NCI-H748 (cell line): ENCODE data around the gene EVC.

Experiments
- DNase-seq: peaks from one replicate; lab custom pipeline; 2025; ENCODE audit not compliant: unreplicated experiment; lab: John Stamatoyannopoulos, UW

The EVC gene

DNA sequence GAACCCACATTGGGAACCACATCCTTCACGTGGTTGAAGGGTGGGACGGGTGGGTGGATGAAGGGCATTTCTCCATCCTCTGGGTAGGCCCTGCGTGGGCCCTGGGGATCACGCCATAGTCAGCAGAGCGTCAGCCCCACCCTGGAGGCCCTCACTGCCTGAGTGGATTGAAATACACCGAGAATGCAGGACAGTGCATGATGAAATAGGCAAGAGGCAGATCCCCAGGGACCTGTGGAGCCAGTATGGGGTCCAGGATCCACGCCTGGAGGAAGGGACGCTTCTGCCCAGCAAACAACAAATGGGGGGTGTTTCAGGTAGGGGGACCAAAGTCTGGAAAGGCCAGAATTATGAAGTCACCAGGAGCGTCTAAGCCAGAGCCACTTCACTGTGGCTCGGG, 19.4 kb downstream of the EVC start:
- DNase-seq, result no peak

DNA sequence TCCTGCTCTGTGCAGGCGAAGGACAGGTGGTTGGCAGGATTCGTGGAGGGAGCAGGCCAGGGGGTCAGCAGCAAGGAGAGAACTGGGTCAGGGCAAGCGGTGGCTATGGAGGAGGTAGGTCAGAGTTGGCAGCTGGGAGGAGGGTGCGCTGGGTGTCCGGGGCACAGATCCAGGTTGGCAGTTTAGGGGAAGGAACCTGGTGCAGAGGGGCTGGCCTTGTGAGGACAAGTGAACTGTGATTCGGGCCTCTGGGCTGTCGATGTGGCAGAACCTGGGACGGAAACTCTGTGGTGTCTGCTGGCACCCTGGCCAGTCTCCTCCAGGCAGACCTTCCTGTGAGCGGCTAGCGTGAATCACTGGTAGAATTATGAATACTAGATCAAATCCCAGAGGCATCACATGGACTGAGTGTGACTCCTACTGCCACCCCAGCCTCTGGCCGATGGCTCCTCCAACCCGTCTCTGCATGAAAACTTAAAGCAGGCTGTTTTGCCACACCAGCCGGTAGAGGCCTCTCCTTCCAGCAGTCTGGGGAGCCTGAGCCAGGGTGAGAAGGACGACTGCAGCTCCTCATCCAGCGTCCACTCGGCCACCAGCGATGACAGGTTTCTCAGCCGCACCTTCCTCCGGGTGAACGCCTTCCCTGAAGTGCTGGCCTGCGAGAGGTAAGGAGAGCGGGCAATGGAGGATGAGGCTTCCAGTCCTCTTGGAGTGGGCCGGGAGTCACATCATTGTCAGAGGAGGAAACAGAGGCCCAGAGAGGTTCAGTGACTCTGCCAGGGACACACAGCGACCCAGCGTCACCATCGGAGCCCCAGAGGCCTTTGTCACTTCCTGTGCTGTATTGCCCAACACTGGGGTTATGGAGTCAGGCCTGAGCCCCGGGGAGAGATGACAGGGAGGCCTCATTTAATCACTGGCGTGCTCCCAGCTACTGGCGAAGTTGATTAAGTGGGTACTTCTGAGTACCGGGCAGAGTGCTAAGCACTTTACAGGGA, 20.3 kb downstream of the EVC start:
- DNase-seq, result no peak

DNA sequence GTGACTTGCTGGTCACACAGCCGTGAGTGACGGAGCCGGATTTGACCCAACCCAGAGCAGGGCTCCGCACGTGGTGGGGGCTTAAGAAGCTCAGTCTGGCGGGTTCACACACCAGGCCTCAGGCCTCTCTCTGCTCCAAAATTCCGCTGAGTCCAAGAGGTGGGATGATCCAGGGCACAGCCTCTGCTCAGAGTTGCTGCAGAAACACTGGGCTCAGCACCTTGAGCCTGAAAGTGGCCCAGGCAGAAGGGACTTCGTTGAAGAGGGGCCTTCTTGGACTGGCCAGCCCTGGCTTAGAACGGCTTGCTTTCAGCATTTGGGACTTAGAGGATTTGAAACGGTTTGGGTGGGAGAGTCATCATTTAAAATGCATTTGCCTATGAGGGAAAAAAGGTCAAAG, 21.2 kb downstream of the EVC start:
- DNase-seq, result no peak

DNA sequence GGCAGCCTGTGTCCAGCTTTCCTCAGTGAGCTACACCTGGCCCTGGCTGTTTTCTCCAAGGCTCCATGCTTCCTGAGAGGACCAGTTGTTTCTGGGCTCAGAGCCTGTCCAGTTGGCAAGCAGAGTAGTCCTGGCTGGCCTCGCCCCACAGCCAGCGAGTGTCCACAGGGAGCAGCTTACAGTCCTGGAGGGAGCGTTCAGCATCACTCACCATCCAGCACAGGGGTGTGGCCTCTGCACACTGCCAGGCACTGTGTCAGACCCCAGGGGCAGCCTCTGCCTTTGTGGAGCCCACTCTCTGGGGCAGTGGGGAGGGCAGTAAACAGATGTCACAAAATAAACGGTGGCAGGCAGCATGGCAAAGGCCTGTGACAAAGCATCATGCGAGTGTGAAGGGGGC, 23.9 kb downstream of the EVC start:
- no peak for DNase-seq

DNA sequence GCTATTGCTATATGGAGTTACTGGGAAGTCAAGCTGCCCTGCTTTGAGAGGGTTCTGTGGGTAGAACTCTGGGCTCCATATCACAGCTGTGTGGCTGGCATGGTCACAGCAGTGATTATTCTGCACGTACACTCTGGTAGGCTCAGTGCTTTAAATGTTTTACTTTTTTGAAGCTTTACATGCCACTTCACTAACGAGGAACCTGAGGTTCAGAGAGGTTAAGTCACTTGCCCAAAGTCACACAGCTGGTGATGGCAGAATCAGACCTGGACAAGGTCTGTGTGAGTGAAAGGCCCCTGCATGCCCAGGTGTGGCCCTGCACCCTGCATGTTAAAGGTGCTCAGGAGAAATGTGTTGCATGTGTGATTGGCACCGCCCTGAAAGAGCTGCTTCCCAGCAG, 24.5 kb downstream of the EVC start:
- no peak for DNase-seq

DNA sequence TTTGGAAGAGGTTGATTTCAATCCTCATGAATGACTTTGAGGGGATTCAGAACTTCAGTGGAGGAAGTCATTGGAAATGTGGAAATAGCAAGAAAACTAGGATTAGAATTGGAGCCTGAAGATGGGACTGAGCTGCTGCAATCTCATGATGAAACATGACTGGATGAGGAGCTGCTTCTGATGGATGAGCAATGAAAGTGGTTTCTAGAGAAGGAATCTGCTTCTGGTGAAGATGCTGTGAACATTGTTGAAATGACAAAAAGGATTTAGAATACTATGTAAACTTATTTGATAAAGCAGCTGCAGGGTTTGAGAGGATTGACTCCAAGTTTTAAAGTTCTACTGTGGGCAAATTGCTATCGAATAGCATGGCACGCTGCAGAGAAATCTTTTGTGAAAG, 27.1 kb downstream of the EVC start:
- DNase-seq, result no peak

DNA sequence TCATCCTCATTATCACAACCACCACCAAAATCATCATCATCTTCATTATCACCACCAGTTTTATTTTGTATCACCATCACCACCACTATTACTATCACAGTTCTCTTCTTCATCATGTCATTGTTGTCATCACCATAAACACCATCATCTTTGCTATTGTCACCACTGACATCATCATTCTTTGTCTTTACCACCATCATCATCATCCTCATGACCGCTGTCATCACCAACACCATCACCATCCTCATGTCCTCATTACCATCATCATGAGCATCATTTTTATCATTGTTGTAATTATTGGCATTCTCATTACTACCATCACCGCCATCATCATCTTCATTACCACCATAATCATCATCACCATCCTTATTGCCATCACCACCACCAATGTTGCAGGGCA, 31.4 kb downstream of the EVC start:
- no peak for DNase-seq

DNA sequence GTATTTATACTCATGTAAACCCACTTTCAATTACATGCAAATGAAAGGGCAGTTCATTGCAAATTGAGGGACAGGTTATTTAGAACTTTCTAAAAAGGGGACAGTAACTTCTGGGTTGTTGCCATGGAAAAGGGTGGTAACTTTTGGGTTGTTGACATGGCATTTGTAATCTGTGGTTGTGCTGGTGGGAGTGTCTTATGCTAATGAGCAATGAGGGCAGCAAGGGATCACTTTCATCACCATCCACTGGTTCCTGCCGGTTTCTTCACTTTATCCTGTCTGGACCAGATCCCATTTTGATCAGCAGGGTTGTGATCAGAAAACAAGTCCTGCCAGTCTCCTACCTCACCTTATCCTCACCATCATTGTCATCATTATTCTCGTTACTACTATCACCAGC, 32.0 kb downstream of the EVC start:
- DNase-seq, result no peak

DNA sequence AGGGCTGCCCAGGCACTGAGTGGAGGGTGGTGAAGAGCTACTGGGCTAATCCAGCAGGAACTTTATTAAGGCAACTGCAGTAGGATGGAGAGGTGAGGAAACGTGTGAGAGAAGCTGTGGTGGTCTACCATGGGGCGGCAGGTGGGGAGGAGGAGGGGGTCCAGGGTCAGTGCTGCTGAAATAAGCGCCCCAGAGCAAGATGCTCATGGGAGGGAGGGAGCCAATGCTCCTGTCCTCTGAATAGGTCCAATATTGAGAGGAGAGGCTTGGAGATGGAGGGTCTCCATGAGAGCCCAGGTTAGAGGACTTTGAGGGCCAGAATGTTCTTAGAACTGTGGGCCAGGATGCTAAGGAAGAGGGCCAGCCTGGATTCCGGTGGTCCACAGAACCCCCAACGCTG, 35.2 kb downstream of the EVC start:
- no peak for DNase-seq

DNA sequence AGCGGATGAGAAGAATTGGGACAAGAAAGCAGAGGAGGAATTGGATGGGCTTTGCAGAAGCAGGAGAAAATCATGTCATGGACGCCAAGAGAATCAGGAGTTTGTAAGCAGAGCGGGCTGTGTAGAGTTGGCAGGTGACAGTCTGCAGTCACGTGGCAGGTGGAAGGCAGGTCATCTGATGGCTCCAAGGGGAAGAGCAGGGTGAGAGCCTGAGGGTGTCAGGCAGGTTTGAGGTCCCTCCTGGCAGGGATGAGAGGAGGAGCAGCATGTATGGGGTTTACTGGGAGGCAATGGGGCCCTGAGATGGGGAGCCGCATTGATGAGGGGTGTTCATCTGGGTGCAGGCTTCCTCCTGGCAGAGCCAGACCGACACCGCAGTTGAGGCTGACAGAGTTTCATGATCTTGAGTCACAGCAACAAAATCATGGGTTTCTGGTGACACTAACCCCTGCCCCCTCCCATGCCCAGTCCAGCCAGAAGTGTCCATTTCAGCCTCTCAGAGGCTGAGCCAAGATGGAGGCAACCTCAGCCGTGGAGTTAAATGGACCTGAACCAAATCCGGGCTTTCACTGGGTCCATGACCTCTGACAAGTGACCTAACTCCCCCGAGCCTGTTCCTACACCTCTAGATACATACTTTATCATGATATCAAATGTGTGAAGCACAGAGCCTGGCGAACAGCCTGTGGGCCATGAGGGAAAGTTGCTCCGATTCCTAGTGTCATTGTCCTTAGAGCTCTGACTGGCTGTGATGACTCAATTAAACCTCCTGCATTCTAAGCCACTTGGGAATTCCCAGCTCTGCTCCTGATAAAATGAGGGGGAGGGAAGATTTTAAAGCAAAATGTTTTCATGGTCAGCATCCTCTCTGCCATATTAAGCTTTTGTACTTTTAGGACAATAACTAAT, 36.1 kb downstream of the EVC start:
- no peak for DNase-seq

DNA sequence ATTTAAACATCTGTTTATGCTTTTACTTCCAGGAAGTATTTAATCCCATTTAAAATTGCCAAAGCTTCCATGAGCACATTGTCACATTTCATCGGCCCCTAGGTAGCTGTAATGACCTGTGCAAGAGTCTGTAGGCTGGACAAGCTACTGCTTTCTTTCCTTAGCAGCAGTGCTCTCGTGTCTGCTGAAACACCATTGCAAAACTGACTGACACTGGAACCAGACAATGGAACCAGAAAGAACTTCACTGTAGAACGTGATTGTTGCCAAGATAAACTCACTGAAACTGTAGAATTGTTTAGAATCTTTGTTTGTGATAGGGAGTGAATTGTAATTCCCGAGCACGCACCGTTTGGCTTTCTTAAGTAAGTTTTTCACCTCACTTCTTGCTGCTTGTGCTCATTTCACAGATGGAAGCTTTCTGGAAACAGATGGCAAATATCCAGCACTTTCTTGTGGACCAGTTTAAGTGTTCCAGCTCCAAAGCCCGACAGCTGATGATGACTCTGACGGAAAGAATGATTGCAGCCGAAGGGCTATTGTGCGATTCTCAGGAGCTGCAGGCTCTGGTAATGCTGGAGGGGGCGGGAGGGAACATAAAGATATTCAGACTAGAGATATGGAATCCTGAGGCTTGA, 36.9 kb downstream of the EVC start:
- no peak for DNase-seq

DNA sequence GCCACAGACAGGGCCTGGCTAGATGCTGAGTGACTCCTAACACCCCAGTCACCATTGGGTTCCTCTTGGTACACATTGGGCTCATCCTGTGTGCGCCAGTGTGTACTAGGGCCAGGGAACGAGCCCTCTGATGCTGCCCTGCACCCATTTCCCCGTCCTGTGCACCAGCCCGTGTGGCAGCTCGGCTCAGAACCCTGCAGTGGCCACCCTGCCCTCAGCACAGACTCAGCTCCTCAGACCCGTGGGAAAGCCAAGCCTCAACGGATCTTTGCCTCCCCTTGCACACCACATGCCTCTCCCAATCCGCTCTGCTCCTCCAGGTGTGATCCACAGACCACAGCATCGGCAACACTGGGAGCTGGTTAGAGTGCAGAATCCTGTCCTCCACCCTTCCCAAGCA, 38.6 kb downstream of the EVC start:
- DNase-seq, result no peak

DNA sequence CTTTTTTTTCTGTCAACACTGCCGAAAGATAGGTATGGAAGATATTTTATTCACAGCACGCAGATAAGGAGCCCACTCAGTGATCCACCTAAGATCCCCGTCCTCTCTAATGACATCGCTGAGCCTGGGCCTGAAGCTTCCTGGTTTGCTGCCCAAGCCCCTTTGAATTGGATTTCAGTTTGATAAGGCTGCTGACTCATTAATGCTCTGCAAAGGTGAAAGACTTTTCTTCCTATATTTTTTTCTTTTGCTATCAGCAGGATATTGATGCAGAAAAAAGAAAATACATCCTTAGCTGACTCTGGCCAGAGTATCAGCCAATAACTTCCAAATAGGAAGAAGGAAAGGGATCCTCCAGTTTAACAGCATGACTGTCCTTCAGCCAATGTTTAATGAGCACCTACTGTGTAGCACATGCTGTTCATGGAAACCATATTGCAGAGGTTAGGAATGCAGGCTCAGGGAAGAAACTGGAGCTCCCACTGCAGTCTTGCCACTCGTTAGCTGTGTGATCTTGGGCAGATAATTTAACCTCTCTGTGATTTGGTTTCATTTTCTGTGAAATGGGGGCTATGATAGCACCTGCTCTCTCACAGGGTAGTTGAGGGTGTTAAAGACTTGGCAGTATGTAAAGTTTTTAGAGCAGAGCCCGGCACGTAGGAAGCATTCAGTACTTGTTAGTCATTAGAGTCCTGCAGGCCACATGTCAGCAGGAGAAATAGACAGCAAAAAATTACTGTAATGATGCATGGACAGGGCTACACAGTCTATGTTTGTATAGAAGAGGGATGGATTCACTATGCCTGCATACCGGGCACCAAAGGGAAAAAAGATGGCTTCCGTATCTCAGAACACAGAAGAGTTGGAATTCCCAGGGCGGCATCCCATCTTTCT, 39.3 kb downstream of the EVC start:
- no peak for DNase-seq

DNA sequence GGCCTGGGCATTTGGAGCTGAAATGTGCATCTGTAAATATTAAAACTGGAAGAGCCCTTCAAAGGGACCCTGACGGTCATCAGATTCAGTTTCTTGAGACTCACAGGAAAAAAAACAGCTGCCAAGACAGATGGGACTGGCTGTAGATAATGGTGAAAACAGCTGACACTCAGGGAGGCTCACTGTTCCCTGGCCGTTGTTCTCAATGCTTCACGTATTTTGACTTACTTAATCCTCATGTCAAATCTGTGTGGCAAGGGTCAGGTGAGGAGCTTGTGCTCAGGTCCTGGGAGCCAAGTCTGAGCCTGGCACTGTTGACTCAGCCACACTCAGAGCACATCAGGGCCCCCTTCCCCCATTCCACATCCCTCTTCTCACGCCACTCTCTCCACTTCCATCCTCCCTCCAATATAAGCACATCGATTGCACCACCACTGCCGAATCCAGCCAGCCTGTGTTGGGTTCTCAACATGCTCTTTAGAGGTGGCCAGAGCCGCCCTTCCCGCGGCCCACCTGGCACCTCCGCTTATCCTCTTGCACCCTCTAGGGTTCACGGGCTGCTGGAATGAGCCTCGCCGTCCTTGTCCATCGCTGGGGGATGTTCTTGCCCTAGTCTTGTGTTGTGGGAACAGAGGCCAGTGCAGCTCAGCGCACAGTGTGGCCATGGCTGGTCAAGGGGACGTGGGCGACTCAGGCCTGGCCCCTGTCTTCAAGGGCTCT, 40.1 kb downstream of the EVC start:
- DNase-seq, result no peak

DNA sequence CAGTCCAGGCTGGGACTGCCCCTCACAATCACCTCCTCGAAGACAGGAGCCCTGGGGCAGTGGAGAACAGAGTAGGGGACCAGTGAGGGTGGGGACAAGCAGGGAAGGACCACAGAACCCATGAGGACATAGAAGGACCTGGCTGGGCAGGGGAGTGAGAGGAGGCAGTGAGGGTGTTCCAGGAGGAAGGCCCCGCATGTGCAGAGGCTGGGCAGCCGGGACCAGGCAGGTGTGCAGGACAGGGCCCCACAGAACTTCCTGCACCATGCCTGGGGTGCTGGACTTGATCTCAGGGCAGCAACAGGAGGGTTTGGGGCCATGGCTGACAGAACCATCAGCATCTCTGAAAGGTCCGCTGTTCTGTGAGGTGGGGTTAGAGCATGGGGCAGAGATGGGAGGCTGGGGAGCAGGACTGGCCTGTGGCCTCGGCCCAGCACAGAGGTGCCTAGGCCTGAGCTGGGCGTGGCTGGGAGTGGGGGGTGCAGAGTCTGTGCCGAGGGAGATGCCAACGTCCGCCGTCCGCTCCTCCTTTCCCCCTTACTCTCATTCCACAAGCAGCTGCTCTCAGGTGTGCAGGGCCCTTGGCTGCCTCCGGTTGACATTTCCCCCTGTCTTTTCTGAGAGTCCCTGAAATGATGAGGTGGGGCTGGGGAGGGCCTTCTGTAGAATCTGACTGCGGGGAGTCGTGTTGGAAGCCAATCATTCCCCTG, 40.8 kb downstream of the EVC start:
- DNase-seq, result no peak

DNA sequence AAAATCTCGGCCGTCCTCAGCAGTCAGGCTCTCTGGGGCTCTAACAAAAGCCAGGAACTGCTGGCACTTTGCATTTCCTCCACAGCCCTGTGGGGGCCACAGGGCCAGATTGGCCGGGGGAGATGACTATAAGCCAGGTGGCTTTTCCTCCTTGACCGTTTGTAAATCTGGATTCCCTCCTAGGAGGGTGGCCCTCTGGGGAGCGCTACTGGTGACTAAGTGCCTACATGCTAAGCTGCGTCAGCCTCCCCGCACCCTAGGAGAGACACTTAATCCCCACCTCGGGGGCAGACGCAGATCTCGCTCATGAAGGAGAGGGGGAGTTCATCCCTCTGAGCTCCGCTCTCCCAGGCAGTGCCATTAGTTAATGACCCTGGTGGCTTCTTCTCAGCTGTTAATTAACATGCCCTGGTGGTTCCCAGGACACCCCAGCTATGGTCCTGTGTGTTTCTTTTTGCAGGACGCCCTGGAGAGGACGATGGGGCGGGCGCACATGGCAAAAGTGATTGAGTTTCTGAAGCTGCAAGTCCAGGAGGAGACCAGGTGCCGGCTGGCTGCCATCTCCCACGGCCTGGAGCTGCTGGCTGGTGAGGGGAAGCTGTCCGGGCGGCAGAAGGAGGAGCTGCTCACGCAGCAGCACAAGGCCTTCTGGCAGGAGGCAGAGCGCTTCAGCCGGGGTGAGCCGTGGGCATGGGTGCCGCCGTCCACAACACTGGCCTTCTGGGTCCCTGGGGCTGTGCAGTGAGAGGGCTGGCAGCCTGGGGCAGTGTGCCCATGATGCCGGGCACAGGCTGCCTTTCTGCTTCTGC, 41.6 kb downstream of the EVC start:
- no peak for DNase-seq

DNA sequence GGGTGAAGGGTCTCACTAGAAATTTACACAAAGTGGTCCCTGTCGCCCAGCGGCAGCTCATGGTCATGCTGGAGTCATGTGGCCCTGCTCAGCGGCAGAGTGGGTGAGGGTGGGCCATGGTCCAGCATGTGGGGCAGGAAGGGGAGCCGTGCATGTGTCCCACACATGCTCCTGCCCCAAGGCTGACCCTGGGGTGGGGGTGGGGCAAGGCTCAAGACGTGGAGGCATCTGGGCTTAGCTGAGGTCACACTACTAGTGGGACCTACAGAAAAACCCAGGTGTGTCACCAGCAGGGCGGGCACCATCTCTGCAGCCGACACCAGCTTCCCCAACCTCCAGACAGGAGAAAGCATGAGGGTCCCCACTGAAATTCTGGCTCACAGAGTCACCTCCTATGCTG, 42.4 kb downstream of the EVC start:
- no peak for DNase-seq

DNA sequence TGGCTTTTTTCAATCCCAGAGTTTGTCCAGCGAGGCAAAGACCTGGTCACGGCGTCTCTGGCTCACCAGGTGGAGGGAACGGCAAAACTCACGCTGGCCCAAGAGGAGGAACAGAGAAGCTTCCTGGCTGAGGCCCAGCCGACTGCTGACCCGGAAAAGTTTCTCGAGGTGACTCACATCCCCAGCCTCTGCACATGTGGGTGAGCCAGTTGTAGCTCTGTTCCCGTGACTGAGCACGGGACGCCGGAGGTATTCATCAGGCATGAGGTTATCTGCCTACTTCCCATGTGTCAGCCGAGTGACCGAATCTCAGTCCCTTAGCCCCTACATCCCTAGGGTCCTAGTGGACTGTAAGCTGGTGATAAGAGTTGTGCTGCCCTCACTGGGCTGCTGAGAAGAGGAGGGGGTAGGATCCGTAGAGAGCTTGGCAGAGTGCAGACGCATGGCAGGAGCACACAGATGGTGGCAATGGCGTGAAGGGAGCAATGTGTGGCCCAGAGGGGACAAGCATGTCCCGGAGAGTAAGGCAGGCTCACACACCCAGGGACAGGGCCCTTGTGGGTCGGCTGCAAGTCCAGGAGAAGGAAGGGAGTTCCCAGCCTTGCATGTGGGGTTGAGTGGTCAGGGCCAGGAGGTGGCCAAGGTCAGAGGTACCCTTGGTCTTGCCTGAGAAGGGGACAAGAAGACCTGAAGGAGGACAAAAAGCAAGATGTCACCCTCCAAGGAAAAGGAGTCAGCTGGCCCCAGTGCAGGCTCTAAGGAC, 42.9 kb downstream of the EVC start:
- DNase-seq, result no peak
